K562 (cell line): Measurements from ENCODE around the gene SRCAP. TPM values are rescaled to one million over a fixed set of nuclear protein-coding genes. Genes with fewer than 3 reads are reported as not detected.

Experiments
- CCAR2 ChIP-seq: fragments of 200-400 bp; formaldehyde crosslinking; IDR thresholded peaks from 2 replicates; pipeline ENCODE4 v1.6.1; 2017; ENCODE audit warnings: mild to moderate bottlenecking, low read depth, low read length
- EP400 ChIP-seq: fragments of 450-650 bp; IDR thresholded peaks from 2 replicates; pipeline ENCODE4 v1.6.1; 2017; ENCODE audit warnings: antibody characterized with exemption, mild to moderate bottlenecking, moderate library complexity
- KAT7 ChIP-seq: sonication (generic); formaldehyde crosslinking; IDR thresholded peaks from 2 replicates; pipeline ENCODE4 v1.8.0; 2022; ENCODE audit warnings: missing genetic modification reagents, mild to moderate bottlenecking, borderline replicate concordance
- MEIS2 ChIP-seq: fragments of 450-650 bp; IDR thresholded peaks from 2 replicates; pipeline ENCODE4 v1.6.1; 2014; ENCODE audit warnings: mild to moderate bottlenecking; ENCODE audit not compliant: partially characterized antibody
- MTF1 ChIP-seq: fragments of 250-450 bp; sonication (Bioruptor Pico); IDR thresholded peaks from 2 replicates; pipeline ENCODE4 v1.9.0; 2021; ENCODE audit warnings: moderate library complexity, mild to moderate bottlenecking, inconsistent platforms, borderline replicate concordance
- PTBP1 ChIP-seq: fragments of 200-400 bp; formaldehyde crosslinking; IDR thresholded peaks from 2 replicates; pipeline ENCODE4 v1.6.1; 2017; ENCODE audit warnings: low read depth, low read length
- PTRF ChIP-seq: fragments of 450-650 bp; IDR thresholded peaks from 2 replicates; pipeline ENCODE4 v1.6.1; 2016; ENCODE audit warnings: mild to moderate bottlenecking, missing genetic modification characterization, missing compliant biosample characterization
- SAFB2 ChIP-seq: fragments of 200-400 bp; formaldehyde crosslinking; IDR thresholded peaks from 2 replicates; pipeline ENCODE4 v1.6.1; 2018; ENCODE audit warnings: borderline replicate concordance, low read length, low read depth, moderate library complexity; ENCODE audit not compliant: severe bottlenecking
- SMAD1 ChIP-seq: fragments of 150-350 bp; IDR thresholded peaks from 2 replicates; pipeline ENCODE4 v1.6.1; 2014; ENCODE audit warnings: low read length, low read depth; ENCODE audit not compliant: partially characterized antibody
- SMARCC2 ChIP-seq: fragments of 450-650 bp; IDR thresholded peaks from 2 replicates; pipeline ENCODE4 v1.6.1; 2017; ENCODE audit warnings: antibody characterized with exemption, moderate library complexity, mild to moderate bottlenecking, low read depth
- SREBF1 ChIP-seq: fragments of 150-350 bp; IDR thresholded peaks from 2 replicates; pipeline ENCODE4 v1.6.1; 2014; ENCODE audit warnings: antibody characterized with exemption, low read depth, low read length, borderline replicate concordance
- TCF7 ChIP-seq: sonication (generic); IDR thresholded peaks from 2 replicates; pipeline ENCODE4 v1.6.1; 2016; ENCODE audit warnings: antibody characterized with exemption, borderline replicate concordance
- ZBTB12 ChIP-seq: fragments of 250-450 bp; sonication (Bioruptor Pico); IDR thresholded peaks from 2 replicates; pipeline ENCODE4 v1.4.0; 2020
- ZNF780A ChIP-seq: fragments of 250-450 bp; sonication (Bioruptor Pico); IDR thresholded peaks from 2 replicates; pipeline ENCODE4 v1.5.0; 2021; ENCODE audit warnings: mild to moderate bottlenecking
- polyA plus RNA-seq, 8 experiments: library from polyadenylated mRNA; depleted of rRNA in 4 of 8; stranded (reverse) in 5 of 8; unstranded in 3 of 8; fragments of >200 nt; fragmentation: Nextera tagmentation in 2 of 8; fragmentation: Illumina TruSeq in 1 of 8; extraction: Ambion mirVana in 2 of 8; extraction: Trizol in 1 of 8; gene quantifications; 2 replicates each; pipeline versions ENCODE4 v1.2.1 to v1.2.3, GENCODE V29; 2011 to 2014; ENCODE audit warnings: inconsistent platforms in 1 of 8, missing spikeins in 1 of 8
- total RNA-seq, 7 experiments: library from RNA; depleted of rRNA in 6 of 7; stranded (reverse); fragments of >200 nt in 6 of 7; fragmentation: Illumina TruSeq in 2 of 7; extraction: Trizol in 2 of 7; gene quantifications; 2 replicates each; pipeline versions ENCODE4 v1.2.1 to v1.2.3, GENCODE V29; 2011 to 2021; ENCODE audit warnings: low replicate concordance in 1 of 7
- TF ChIP-seq, protein P1 (sequence below): fragments of 450-650 bp; IDR thresholded peaks from 2 replicates; pipeline ENCODE4 v1.6.1; 2017; ENCODE audit warnings: antibody characterized with exemption, mild to moderate bottlenecking
- TF ChIP-seq, protein P2 (sequence below): IDR thresholded peaks from 2 replicates; pipeline ENCODE4 v1.6.1; 2011; ENCODE audit not compliant: insufficient read length; ENCODE audit errors: extremely low read depth
- TF ChIP-seq, protein P3 (sequence below), 2 experiments: IDR thresholded peaks in 1 of 2; conservative IDR thresholded peaks in 1 of 2; 2 replicates each; pipeline ENCODE4 v1.6.1; 2016; ENCODE audit warnings: low read depth in 2 of 2, mild to moderate bottlenecking in 1 of 2, missing compliant biosample characterization in 1 of 2, missing genetic modification characterization in 1 of 2, moderate library complexity in 1 of 2

Gene SRCAP
- total and polyA plus RNA-seq, 9 of the 15 experiments (the other 6 are each of a cell fraction or from before 2014, with no cell fraction given): 0.21 to 62.6 (median 5.8) TPM

GRCh38 chr16:30658731-30659506 lies 40.1 kb upstream of the SRCAP start (continued):
- TF ChIP-seq, protein P1, sequence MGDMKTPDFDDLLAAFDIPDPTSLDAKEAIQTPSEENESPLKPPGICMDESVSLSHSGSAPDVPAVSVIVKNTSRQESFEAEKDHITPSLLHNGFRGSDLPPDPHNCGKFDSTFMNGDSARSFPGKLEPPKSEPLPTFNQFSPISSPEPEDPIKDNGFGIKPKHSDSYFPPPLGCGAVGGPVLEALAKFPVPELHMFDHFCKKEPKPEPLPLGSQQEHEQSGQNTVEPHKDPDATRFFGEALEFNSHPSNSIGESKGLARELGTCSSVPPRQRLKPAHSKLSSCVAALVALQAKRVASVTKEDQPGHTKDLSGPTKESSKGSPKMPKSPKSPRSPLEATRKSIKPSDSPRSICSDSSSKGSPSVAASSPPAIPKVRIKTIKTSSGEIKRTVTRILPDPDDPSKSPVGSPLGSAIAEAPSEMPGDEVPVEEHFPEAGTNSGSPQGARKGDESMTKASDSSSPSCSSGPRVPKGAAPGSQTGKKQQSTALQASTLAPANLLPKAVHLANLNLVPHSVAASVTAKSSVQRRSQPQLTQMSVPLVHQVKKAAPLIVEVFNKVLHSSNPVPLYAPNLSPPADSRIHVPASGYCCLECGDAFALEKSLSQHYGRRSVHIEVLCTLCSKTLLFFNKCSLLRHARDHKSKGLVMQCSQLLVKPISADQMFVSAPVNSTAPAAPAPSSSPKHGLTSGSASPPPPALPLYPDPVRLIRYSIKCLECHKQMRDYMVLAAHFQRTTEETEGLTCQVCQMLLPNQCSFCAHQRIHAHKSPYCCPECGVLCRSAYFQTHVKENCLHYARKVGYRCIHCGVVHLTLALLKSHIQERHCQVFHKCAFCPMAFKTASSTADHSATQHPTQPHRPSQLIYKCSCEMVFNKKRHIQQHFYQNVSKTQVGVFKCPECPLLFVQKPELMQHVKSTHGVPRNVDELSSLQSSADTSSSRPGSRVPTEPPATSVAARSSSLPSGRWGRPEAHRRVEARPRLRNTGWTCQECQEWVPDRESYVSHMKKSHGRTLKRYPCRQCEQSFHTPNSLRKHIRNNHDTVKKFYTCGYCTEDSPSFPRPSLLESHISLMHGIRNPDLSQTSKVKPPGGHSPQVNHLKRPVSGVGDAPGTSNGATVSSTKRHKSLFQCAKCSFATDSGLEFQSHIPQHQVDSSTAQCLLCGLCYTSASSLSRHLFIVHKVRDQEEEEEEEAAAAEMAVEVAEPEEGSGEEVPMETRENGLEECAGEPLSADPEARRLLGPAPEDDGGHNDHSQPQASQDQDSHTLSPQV: peak; percentile 71
- TF ChIP-seq MTF1 (no peak), KAT7 (CRISPR knock-in tag) (no peak), ZNF780A (CRISPR knock-in tag) (no peak), SMARCC2 (no peak), SMAD1 (no peak), MEIS2 (peak; percentile 39), CCAR2 (no peak), TCF7 (no peak), PTBP1 (no peak), SAFB2 (no peak), EP400 (peak; percentile 33), PTRF (tag) (no peak), ZBTB12 (no peak), SREBF1 (no peak)
- TF ChIP-seq, protein P2, sequence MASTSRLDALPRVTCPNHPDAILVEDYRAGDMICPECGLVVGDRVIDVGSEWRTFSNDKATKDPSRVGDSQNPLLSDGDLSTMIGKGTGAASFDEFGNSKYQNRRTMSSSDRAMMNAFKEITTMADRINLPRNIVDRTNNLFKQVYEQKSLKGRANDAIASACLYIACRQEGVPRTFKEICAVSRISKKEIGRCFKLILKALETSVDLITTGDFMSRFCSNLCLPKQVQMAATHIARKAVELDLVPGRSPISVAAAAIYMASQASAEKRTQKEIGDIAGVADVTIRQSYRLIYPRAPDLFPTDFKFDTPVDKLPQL: no peak
- TF ChIP-seq, protein P3, sequence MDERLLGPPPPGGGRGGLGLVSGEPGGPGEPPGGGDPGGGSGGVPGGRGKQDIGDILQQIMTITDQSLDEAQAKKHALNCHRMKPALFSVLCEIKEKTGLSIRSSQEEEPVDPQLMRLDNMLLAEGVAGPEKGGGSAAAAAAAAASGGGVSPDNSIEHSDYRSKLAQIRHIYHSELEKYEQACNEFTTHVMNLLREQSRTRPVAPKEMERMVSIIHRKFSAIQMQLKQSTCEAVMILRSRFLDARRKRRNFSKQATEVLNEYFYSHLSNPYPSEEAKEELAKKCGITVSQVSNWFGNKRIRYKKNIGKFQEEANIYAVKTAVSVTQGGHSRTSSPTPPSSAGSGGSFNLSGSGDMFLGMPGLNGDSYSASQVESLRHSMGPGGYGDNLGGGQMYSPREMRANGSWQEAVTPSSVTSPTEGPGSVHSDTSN (CRISPR knock-in tag; IDR thresholded peaks at IDR 0.05; ENCODE audit: low read depth): no peak
- TF ChIP-seq, protein P3 (tag; conservative IDR thresholded peaks at IDR 0.05; ENCODE audit: low read depth): no peak; the same call in 1 of the 2 replicates
